ENCODE results near the gene CCDC83. TPM values are rescaled to one million over a fixed set of nuclear protein-coding genes. Genes with fewer than 3 reads are reported as not detected.

Gene CCDC83
- total RNA-seq, 1 donor from 2014 or later = not detected

- peaks cover 11% of the 10 kb centered on the region for H3K4me1 ChIP-seq (ENCODE audit: insufficient read depth, low read length)
- FAIRE-seq = peak; percentile 90
- H3K27ac Mint-ChIP-seq (ENCODE audit: unreplicated experiment) = no peak overlapping the region
- TF ChIP-seq EZH2 (IDR thresholded peaks at IDR 0.05; ENCODE audit: insufficient read depth, low read length) (no peak), CTCF (IDR thresholded peaks at IDR 0.05; ENCODE audit: insufficient read depth, low read depth, low read length) (no peak)
- no peaks in the 10 kb centered on the region for H3K9me3 ChIP-seq (ENCODE audit: insufficient read depth, low read depth, low read length)
- no peak overlapping the region for H3K4me3 Mint-ChIP-seq (ENCODE audit: unreplicated experiment)
- no peaks in the 10 kb centered on the region for H3K36me3 ChIP-seq (ENCODE audit: insufficient read depth, low read length)
- no peak overlapping the region for H3K4me2 ChIP-seq (ENCODE audit: low read length)
- no peak overlapping the region for H3K9ac ChIP-seq (ENCODE audit: low read length)
- H4K20me1 ChIP-seq (ENCODE audit: insufficient read depth, low read length) = no peaks in the 10 kb centered on the region
- H2AFZ ChIP-seq (ENCODE audit: low read depth, low read length) = no peak overlapping the region
- no peaks in the 10 kb centered on the region for H3K27me3 ChIP-seq (ENCODE audit: insufficient read depth, low read length)
- DNase-seq (ENCODE audit: low read depth) = peak; percentile 75
- no peak overlapping the region for H3K27ac ChIP-seq (ENCODE audit: low read depth, low read length)
- no peaks in the 10 kb centered on the region for H3K36me3 Mint-ChIP-seq (ENCODE audit: low read depth, unreplicated experiment)
- H3K4me1 Mint-ChIP-seq (ENCODE audit: low read depth, unreplicated experiment) = peaks cover 24% of the 10 kb centered on the region
- H3K79me2 ChIP-seq (ENCODE audit: insufficient read depth, low read length) = no peaks in the 10 kb centered on the region
- peaks cover 2% of the 10 kb centered on the region for H3K27me3 Mint-ChIP-seq (ENCODE audit: low read depth, unreplicated experiment)
- no peak overlapping the region for H3K4me3 ChIP-seq (ENCODE audit: insufficient read depth, low read depth, low read length)
- H3K9me3 Mint-ChIP-seq (ENCODE audit: unreplicated experiment) = no peaks in the 10 kb centered on the region
Measured at GRCh38 chr11:85886089-85887056, 31.2 kb downstream of the CCDC83 start.

GRCh38 chr11:85889108-85889507, 33.9 kb downstream of the CCDC83 start:
- no peaks in the 10 kb centered on the region for H3K27me3 ChIP-seq (ENCODE audit: insufficient read depth, low read length)
- Mint-ChIP-seq H3K36me3 (ENCODE audit: low read depth, unreplicated experiment) (no peaks in the 10 kb centered on the region), H3K9me3 (ENCODE audit: unreplicated experiment) (no peaks in the 10 kb centered on the region), H3K27ac (ENCODE audit: unreplicated experiment) (no peak overlapping the region), H3K4me3 (ENCODE audit: unreplicated experiment) (no peak overlapping the region), H3K4me1 (ENCODE audit: low read depth, unreplicated experiment) (peaks cover 34% of the 10 kb centered on the region), H3K27me3 (ENCODE audit: low read depth, unreplicated experiment) (no peaks in the 10 kb centered on the region)
- H3K36me3 ChIP-seq (ENCODE audit: insufficient read depth, low read length) = no peaks in the 10 kb centered on the region
- no peaks in the 10 kb centered on the region for H3K9me3 ChIP-seq (ENCODE audit: insufficient read depth, low read depth, low read length)
- H3K9ac ChIP-seq (ENCODE audit: low read length) = no peak overlapping the region
- no peak for FAIRE-seq
- H3K4me2 ChIP-seq (ENCODE audit: low read length) = no peak overlapping the region
- TF ChIP-seq EZH2 (IDR thresholded peaks at IDR 0.05; ENCODE audit: insufficient read depth, low read length) (no peak), CTCF (IDR thresholded peaks at IDR 0.05; ENCODE audit: insufficient read depth, low read depth, low read length) (no peak)
- H3K4me1 ChIP-seq (ENCODE audit: insufficient read depth, low read length) = peaks cover 11% of the 10 kb centered on the region
- H3K79me2 ChIP-seq (ENCODE audit: insufficient read depth, low read length) = no peaks in the 10 kb centered on the region
- no peaks in the 10 kb centered on the region for H4K20me1 ChIP-seq (ENCODE audit: insufficient read depth, low read length)
- H3K27ac ChIP-seq (ENCODE audit: low read depth, low read length) = no peak overlapping the region
- no peak overlapping the region for H2AFZ ChIP-seq (ENCODE audit: low read depth, low read length)
- no peak overlapping the region for H3K4me3 ChIP-seq (ENCODE audit: insufficient read depth, low read depth, low read length)
- DNase-seq (ENCODE audit: low read depth) = no peak
